Measurements from ENCODE around the gene ASRGL1.

ASRGL1 gene

DNA sequence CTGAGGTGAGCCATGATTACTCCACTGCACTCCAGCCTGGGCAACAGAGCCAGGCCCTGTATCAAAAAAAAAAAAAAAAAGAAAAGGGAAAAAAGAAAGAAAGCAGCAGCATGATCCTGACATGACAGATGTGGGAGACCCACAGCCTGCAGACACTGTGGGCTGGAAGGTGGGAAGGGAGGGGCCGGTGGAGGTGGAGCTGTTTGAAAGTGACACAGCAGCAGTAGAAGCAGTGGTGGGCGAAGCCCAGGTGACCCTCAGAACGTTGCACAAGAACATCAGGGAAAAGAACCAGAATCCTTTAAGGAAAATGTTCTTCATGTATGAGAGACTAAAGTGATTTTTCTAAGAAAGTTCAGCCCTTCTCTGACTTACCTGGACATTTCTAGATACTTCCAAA, 55.3 kb downstream of the ASRGL1 start:
- Histone ChIP-seq H3K27me3 (no peaks in the 10 kb centered on the region), H3K4me1 (ENCODE audit: control insufficient read depth in 1 of 2, insufficient read depth in 1 of 2, low read depth in 1 of 2, low read length in 1 of 2) (no peaks in the 10 kb centered on the region)
- TF ChIP-seq CTCF (IDR thresholded peaks at IDR 0.05), result no peak

GRCh38 chr11:62393061-62393611, 55.9 kb downstream of the ASRGL1 start:
- Histone ChIP-seq H3K36me3 (peaks cover 21% of the 10 kb centered on the region), H3K4me1 (ENCODE audit: control insufficient read depth in 1 of 2, insufficient read depth in 1 of 2, low read depth in 1 of 2, low read length in 1 of 2) (peaks cover 4 to 5% of the 10 kb centered on the region in 2 experiments), H3K27me3 (no peaks in the 10 kb centered on the region), H3K4me3 (ENCODE audit: low read depth in 1 of 2, low read length in 1 of 2) (no peak overlapping the region), H3K9me3 (no peaks in the 10 kb centered on the region), H3K27ac (no peak overlapping the region)
- TF ChIP-seq CTCF (IDR thresholded peaks at IDR 0.05), result no peak

More for the DNA sequence above, 55.3 kb downstream of the ASRGL1 start:
- H3K27ac ChIP-seq, result no peak overlapping the region
- no peak overlapping the region for H3K4me3 ChIP-seq (ENCODE audit: low read depth in 1 of 2, low read length in 1 of 2)
- no peaks in the 10 kb centered on the region for H3K9me3 ChIP-seq
- H3K36me3 ChIP-seq, result peaks cover 21% of the 10 kb centered on the region

DNA sequence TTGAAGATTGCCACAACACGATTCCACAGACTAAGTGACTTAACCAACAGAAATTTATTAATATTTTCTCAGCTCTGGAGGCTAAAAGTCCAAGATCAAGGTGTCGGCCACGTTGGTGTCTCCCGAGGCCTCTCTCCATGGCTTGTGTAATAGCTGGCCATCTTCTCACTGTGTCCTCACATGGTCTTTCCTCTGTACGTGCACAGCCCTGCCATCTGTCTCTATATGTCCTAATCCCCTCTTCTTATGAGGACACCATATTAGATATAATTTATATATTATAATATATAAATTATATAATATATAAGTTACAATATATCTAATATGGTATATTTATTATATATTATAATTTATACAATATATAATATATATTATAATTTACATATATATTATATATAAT, 56.5 kb downstream of the ASRGL1 start:
- no peak overlapping the region for H3K4me3 ChIP-seq (ENCODE audit: low read depth in 1 of 2, low read length in 1 of 2)
- peaks cover 5 to 9% of the 10 kb centered on the region in 2 experiments for H3K4me1 ChIP-seq (ENCODE audit: control insufficient read depth in 1 of 2, insufficient read depth in 1 of 2, low read depth in 1 of 2, low read length in 1 of 2)
- H3K9me3 ChIP-seq, result no peaks in the 10 kb centered on the region
- H3K36me3 ChIP-seq, result peaks cover 21% of the 10 kb centered on the region
- no peaks in the 10 kb centered on the region for H3K27me3 ChIP-seq
- no peak for TF ChIP-seq CTCF (IDR thresholded peaks at IDR 0.05)
- no peak overlapping the region for H3K27ac ChIP-seq

DNA sequence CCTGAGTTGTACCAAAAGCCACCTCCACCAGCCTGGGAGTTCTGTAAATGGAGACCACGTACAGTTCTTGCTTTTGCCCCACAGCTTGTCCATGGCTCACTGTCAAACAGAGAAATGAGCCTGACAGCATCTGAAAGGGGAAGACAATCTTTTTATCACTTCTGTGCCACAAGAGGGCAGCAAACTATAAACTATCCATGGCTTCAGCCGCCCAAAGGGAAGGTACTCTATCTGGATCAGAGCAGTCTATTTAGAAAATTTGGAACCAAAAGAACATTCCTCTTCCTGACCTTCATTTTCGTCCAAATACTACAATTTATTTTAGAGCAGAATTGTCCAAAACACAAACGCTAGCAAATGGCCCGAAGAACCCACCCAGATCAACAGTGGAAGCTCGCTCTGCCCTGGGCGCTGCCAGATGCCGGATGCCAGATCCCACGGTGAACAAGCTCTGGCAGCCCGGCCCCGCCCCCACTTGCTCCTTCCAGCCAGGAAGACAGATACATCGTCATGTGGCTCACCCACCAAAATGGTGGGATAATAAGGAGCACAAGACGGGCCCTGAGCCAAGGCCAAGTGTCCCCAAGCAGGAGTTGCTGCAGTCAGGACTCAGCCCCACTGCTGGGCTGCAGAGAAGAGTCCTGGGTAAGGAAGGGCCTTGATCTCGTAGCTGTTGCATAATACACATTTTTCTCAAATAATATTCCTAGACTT, 57.7 kb downstream of the ASRGL1 start:
- Histone ChIP-seq H3K4me1 (ENCODE audit: control insufficient read depth in 1 of 2, insufficient read depth in 1 of 2, low read depth in 1 of 2, low read length in 1 of 2) (peaks cover 5 to 9% of the 10 kb centered on the region in 2 experiments), H3K4me3 (ENCODE audit: low read depth in 1 of 2, low read length in 1 of 2) (no peak overlapping the region)

GRCh38 chr11:62395885-62396551, 58.8 kb downstream of the ASRGL1 start:
- Histone ChIP-seq H3K36me3 (peaks cover 12% of the 10 kb centered on the region), H3K27me3 (no peaks in the 10 kb centered on the region), H3K9me3 (no peaks in the 10 kb centered on the region), H3K4me1 (ENCODE audit: control insufficient read depth in 1 of 2, insufficient read depth in 1 of 2, low read depth in 1 of 2, low read length in 1 of 2) (peaks cover 5 to 9% of the 10 kb centered on the region in 2 experiments), H3K4me3 (ENCODE audit: low read depth in 1 of 2, low read length in 1 of 2) (no peak overlapping the region), H3K27ac (no peak overlapping the region)
- no peak for TF ChIP-seq CTCF (IDR thresholded peaks at IDR 0.05)

More for the DNA sequence above, 57.7 kb downstream of the ASRGL1 start:
- Histone ChIP-seq H3K36me3 (peaks cover 14% of the 10 kb centered on the region), H3K9me3 (no peaks in the 10 kb centered on the region), H3K27me3 (no peaks in the 10 kb centered on the region), H3K27ac (no peak overlapping the region)
- TF ChIP-seq CTCF (IDR thresholded peaks at IDR 0.05), result no peak
